Keratinocyte (primary cell): ENCODE data around the gene PVRIG.
"Not testable (repeated sequence)": the region's sequence is repeated elsewhere in the genome, so short reads cannot be mapped to it uniquely, and the experiment has no call there.

Experiments
- EZH2 ChIP-seq: IDR thresholded peaks from one replicate; pipeline ENCODE4 v1.6.1; 2012; ENCODE audit warnings: inconsistent platforms, mild to moderate bottlenecking, low read length, moderate library complexity
- TF ChIP-seq, protein P1 (sequence below), 3 experiments: IDR thresholded peaks in 1 of 3; conservative IDR thresholded peaks in 1 of 3; optimal IDR thresholded peaks in 1 of 3; 2 replicates in 2 of 3; 3 replicates in 1 of 3; pipeline versions ENCODE3 to v1.5.1; 2011; ENCODE audit warnings: low read length in 3 of 3, mild to moderate bottlenecking in 3 of 3, moderate library complexity in 2 of 3, control low read depth in 1 of 3, inconsistent platforms in 1 of 3; ENCODE audit not compliant: insufficient read depth in 2 of 3; ENCODE audit errors: extremely low read depth in 1 of 3

DNA sequence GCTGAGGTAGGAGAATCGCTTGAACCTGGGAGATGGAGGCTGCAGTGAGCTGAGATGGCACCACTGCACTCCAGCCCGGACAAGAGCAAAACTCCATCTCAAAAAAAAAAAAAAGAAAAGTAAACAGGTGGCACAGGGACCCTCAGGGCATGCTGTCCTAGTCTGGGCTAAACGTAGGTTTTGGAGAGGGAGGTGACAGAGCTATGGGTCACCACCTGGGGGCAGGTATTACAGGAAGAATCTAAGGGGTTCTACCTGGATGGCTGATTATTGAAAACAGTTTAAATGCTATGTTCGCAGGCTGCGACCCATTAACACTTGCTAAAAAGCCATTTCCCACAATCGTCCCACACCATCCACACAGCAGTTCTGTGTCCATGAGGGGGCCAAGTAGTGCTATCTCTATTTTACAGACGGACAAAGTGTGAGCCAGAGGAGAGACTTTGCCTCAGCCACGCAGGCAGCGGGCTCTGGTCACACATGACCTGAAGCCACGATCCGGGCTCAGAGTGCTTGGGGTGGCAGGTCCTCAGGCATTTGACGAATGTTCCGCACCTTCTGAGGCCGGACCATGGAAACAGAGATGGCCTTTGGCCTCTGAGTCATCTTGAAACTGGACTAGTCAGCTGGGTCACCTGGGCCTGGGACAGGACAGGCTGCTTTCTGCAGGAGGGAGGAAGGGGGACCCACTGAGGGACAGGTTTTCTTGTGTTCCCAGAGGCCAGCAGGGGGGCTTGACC, 49.7 kb downstream of the PVRIG start:
- TF ChIP-seq, protein P1, sequence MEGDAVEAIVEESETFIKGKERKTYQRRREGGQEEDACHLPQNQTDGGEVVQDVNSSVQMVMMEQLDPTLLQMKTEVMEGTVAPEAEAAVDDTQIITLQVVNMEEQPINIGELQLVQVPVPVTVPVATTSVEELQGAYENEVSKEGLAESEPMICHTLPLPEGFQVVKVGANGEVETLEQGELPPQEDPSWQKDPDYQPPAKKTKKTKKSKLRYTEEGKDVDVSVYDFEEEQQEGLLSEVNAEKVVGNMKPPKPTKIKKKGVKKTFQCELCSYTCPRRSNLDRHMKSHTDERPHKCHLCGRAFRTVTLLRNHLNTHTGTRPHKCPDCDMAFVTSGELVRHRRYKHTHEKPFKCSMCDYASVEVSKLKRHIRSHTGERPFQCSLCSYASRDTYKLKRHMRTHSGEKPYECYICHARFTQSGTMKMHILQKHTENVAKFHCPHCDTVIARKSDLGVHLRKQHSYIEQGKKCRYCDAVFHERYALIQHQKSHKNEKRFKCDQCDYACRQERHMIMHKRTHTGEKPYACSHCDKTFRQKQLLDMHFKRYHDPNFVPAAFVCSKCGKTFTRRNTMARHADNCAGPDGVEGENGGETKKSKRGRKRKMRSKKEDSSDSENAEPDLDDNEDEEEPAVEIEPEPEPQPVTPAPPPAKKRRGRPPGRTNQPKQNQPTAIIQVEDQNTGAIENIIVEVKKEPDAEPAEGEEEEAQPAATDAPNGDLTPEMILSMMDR (optimal IDR thresholded peaks at IDR 0.05 in 1 of 3, IDR thresholded peaks at IDR 0.05 in 1 of 3, conservative IDR thresholded peaks at IDR 0.05 in 1 of 3; ENCODE audit: extremely low read depth in 1 of 3, insufficient read depth in 2 of 3, low read length in 3 of 3), result not testable (repeated sequence)
- TF ChIP-seq EZH2, result not testable (repeated sequence)
